Osteoblast (primary cell): ENCODE measurements around the gene SNX8. TPM values are rescaled to one million over a fixed set of nuclear protein-coding genes. Genes with fewer than 3 reads are reported as not detected.
"Not testable (repeated sequence)": the region's sequence is repeated elsewhere in the genome, so short reads cannot be mapped to it uniquely, and the experiment has no call there.

Experiments used
- DNase-seq: peaks from one replicate; pipeline ENCODE4 v3.0.0; 2011; ENCODE audit warnings: low spot score, mixed read lengths; ENCODE audit not compliant: insufficient read length; ENCODE audit errors: missing footprints
- H2AFZ ChIP-seq: 2 replicates; pipeline ENCODE4 v1.6.0; 2011; ENCODE audit warnings: mild to moderate bottlenecking, low read length
- H3K27ac ChIP-seq: 2 replicates; pipeline ENCODE4 v1.5.1; 2011; ENCODE audit warnings: mild to moderate bottlenecking, low read depth, low read length, moderate library complexity
- H3K27me3 ChIP-seq: 2 replicates; pipeline ENCODE4 v1.6.0; 2012; ENCODE audit warnings: mild to moderate bottlenecking, control low read depth, inconsistent platforms, low read length, moderate library complexity; ENCODE audit not compliant: insufficient read depth
- H3K36me3 ChIP-seq: 2 replicates; pipeline ENCODE4 v1.5.1; 2011; ENCODE audit warnings: mild to moderate bottlenecking, low read length, control low read depth, moderate library complexity; ENCODE audit not compliant: insufficient read depth
- H3K4me1 ChIP-seq: 2 replicates; pipeline ENCODE4 v1.5.1; 2011; ENCODE audit warnings: mild to moderate bottlenecking, low read length, control low read depth, moderate library complexity; ENCODE audit not compliant: insufficient read depth
- H3K4me2 ChIP-seq: 2 replicates; pipeline ENCODE4 v1.6.0; 2011; ENCODE audit warnings: mild to moderate bottlenecking, low read length; ENCODE audit not compliant: insufficient read depth
- H3K4me3 ChIP-seq: fragments of 200-600 bp; sonication (generic); 3 replicates; pipeline ENCODE4 v1.5.1; 2012; ENCODE audit warnings: mild to moderate bottlenecking, low read length, inconsistent platforms; ENCODE audit not compliant: insufficient read depth
- H3K79me2 ChIP-seq: 2 replicates; pipeline ENCODE4 v1.6.0; 2012; ENCODE audit warnings: mild to moderate bottlenecking, low read length, control low read depth, inconsistent platforms; ENCODE audit not compliant: insufficient read depth
- H3K9me3 ChIP-seq: 2 replicates; pipeline ENCODE4 v1.5.1; 2011; ENCODE audit warnings: low read depth, low read length, control low read depth
- H4K20me1 ChIP-seq: 2 replicates; pipeline ENCODE4 v1.6.0; 2012; ENCODE audit warnings: mild to moderate bottlenecking, low read length, control low read depth; ENCODE audit not compliant: insufficient read depth
- total RNA-seq: library from RNA; depleted of rRNA; stranded (reverse); fragments of >200 nt; gene quantifications from 2 replicates; pipeline ENCODE4 v1.2.3, GENCODE V29; 2012
- TF ChIP-seq, protein P1 (sequence below): IDR thresholded peaks from 2 replicates; pipeline ENCODE4 v1.5.1; 2011; ENCODE audit warnings: mild to moderate bottlenecking, low read depth, low read length, moderate library complexity; ENCODE audit errors: extremely low read depth

SNX8 gene
- total RNA-seq, 1 donor = 16.3 TPM

GRCh38 chr7:2269991-2270460 lies 44.2 kb downstream of the SNX8 start:
- no peaks in the 10 kb centered on the region for H3K27me3 ChIP-seq
- H3K36me3 ChIP-seq = no peaks in the 10 kb centered on the region
- no peak overlapping the region for H3K27ac ChIP-seq
- H3K9me3 ChIP-seq = no peaks in the 10 kb centered on the region
- no peaks in the 10 kb centered on the region for H4K20me1 ChIP-seq
- no peak overlapping the region for H2AFZ ChIP-seq
- no peaks in the 10 kb centered on the region for H3K4me1 ChIP-seq
- H3K4me2 ChIP-seq = no peak overlapping the region
- DNase-seq = peak; percentile 52
- no peaks in the 10 kb centered on the region for H3K79me2 ChIP-seq
- no peak overlapping the region for H3K4me3 ChIP-seq
- TF ChIP-seq, protein P1, sequence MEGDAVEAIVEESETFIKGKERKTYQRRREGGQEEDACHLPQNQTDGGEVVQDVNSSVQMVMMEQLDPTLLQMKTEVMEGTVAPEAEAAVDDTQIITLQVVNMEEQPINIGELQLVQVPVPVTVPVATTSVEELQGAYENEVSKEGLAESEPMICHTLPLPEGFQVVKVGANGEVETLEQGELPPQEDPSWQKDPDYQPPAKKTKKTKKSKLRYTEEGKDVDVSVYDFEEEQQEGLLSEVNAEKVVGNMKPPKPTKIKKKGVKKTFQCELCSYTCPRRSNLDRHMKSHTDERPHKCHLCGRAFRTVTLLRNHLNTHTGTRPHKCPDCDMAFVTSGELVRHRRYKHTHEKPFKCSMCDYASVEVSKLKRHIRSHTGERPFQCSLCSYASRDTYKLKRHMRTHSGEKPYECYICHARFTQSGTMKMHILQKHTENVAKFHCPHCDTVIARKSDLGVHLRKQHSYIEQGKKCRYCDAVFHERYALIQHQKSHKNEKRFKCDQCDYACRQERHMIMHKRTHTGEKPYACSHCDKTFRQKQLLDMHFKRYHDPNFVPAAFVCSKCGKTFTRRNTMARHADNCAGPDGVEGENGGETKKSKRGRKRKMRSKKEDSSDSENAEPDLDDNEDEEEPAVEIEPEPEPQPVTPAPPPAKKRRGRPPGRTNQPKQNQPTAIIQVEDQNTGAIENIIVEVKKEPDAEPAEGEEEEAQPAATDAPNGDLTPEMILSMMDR = no peak

- not testable (repeated sequence) for H4K20me1 ChIP-seq, H3K36me3 ChIP-seq, H3K9me3 ChIP-seq, H3K4me2 ChIP-seq, H3K4me3 ChIP-seq, H3K27me3 ChIP-seq, H3K27ac ChIP-seq, H2AFZ ChIP-seq, H3K79me2 ChIP-seq, H3K4me1 ChIP-seq
- DNase-seq = peak; percentile 73
Measured at GRCh38 chr7:2269089-2269990, 44.9 kb downstream of the SNX8 start.

GRCh38 chr7:2266911-2267310 lies 47.3 kb downstream of the SNX8 start:
- TF ChIP-seq, protein P1 = no peak
- Histone ChIP-seq H3K36me3 (peaks cover 12% of the 10 kb centered on the region), H3K27me3 (no peaks in the 10 kb centered on the region), H2AFZ (no peak overlapping the region), H3K27ac (no peak overlapping the region), H3K79me2 (no peaks in the 10 kb centered on the region), H3K4me2 (no peak overlapping the region), H3K4me3 (no peak overlapping the region), H4K20me1 (no peaks in the 10 kb centered on the region), H3K4me1 (no peaks in the 10 kb centered on the region), H3K9me3 (no peaks in the 10 kb centered on the region)
- DNase-seq = peak; percentile 78

DNA sequence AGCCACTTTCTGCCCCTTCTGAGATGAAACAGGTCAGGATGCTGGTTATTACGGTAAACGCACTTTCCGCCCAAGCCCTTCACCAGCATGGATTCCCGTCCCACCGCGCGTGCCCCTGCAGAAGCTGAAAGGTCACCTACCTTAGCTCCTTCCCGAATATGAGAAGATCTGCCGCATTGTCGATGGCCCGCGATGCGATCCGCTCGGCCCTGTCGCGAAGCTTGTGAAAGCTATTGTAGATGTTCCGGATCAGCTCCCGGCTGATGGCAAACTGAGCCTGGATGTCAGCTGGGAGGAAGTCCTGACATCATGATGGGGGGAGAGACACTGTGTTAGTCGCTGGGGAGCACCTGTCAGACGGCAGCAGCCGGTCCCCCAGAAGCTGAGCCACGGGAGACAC lies 50.1 kb downstream of the SNX8 start:
- Histone ChIP-seq H3K9me3 (no peaks in the 10 kb centered on the region), H3K4me1 (no peaks in the 10 kb centered on the region), H3K27me3 (no peaks in the 10 kb centered on the region), H3K79me2 (peaks cover 4% of the 10 kb centered on the region), H2AFZ (no peak overlapping the region), H3K4me2 (no peak overlapping the region), H3K4me3 (no peak overlapping the region), H4K20me1 (no peaks in the 10 kb centered on the region), H3K36me3 (peaks cover 22% of the 10 kb centered on the region), H3K27ac (no peak overlapping the region)
- TF ChIP-seq, protein P1 = no peak
- DNase-seq = peak; percentile 55
